Measurements from ENCODE around the gene BMPER.

BMPER gene

DNA sequence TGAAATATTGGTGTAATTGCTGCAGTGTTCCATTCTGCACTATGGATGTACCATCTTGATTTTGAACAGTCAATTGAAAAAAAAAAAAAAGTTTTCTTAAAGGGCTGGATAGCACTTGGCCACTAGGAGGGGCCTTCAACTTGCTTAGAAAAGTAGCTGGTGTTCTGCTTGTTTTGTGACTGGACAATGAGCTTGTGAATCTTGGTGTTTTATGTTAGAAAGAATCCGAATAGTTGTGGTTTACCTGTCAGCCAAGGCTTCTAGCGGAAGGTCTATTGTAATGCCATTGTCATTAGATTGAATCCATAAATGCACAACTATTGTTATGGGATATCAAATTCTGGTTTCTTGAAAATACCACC, 77.1 kb downstream of the BMPER start:
- H3K9ac ChIP-seq (ENCODE audit: low read length), result no peak overlapping the region
- no peaks in the 10 kb centered on the region for H3K27me3 ChIP-seq (ENCODE audit: control insufficient read depth, insufficient read depth, low read length)
- no peak overlapping the region for H3K4me3 ChIP-seq (ENCODE audit: low read length)
- no peaks in the 10 kb centered on the region for H3K36me3 ChIP-seq (ENCODE audit: control insufficient read depth, insufficient read depth, low read length)
- H3K9me3 ChIP-seq (ENCODE audit: control insufficient read depth, low read length), result no peaks in the 10 kb centered on the region
- peaks cover 5% of the 10 kb centered on the region for H3K4me1 ChIP-seq (ENCODE audit: control insufficient read depth, insufficient read depth, low read length)

DNA sequence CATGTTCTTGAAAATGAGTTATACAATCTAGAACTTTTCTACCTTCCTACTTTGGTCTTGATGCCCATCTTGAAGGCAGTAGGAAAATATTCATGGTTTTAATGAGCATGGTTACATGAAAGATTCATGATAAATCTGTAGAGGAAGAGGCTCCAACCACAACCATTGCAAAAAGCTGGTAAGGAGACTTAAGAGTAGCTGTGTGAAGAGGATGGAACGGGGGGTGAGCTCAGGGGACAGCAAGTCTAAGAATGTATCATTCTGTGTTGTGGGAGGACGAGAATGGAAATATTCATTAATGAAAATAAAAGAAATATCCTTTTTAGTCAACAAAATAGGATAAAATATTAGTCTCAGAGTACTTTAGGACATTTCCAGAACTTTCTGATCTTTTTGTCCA, 81.1 kb downstream of the BMPER start:
- Histone ChIP-seq H3K36me3 (ENCODE audit: control insufficient read depth, insufficient read depth, low read length) (no peaks in the 10 kb centered on the region), H3K4me3 (ENCODE audit: low read length) (no peak overlapping the region), H3K9me3 (ENCODE audit: control insufficient read depth, low read length) (no peaks in the 10 kb centered on the region), H3K4me1 (ENCODE audit: control insufficient read depth, insufficient read depth, low read length) (peaks cover 9% of the 10 kb centered on the region), H3K27me3 (ENCODE audit: control insufficient read depth, insufficient read depth, low read length) (no peaks in the 10 kb centered on the region), H3K9ac (ENCODE audit: low read length) (no peak overlapping the region)

DNA sequence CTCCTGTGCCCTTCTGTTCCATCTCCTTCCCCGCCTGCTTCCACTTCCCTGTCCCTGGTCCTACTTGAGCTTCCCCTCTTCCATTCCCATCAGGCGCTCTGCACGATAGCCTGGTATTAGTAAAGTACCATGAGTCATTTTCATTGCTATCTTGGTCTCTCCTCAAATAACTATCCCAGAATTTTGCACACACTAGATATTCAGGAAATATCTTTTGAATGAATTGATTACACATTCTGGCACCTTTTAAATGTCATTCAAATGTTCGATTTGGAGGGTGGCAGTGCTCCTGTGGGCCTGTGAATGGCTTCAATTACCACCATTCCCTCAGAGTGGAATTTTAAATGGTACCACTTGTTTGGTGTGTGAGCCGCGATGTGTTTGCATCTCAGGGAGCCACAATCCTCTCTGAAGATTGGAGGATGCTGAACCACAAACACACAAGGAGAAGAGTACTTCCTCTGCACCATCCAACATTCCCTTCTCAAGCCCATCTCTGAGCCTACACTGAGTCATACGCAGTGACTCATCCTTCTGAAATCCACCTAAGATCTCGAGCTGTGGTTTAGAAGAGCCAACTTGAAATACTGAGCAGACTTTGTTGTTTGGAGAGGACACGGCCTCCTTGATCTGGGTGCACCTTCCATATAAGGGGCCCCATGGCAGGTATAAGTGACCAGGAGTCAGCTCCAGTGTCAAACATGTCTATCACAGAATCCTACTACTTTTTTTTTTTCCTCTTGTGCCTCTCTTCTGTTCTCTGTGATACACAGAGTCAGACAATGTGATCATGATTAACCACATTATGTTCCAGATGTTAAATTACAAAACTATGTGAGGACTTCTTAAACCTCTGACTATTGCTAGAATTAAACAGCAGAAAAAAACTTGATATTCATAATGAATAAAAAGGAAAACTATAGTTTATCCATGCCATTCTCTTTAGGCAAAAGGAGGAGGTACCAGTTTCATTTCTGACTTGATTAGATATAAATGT, 81.9 kb downstream of the BMPER start:
- H3K9me3 ChIP-seq (ENCODE audit: control insufficient read depth, low read length), result no peaks in the 10 kb centered on the region
- no peaks in the 10 kb centered on the region for H3K27me3 ChIP-seq (ENCODE audit: control insufficient read depth, insufficient read depth, low read length)
- peaks cover 9% of the 10 kb centered on the region for H3K4me1 ChIP-seq (ENCODE audit: control insufficient read depth, insufficient read depth, low read length)
- H3K4me3 ChIP-seq (ENCODE audit: low read length), result no peak overlapping the region
- H3K9ac ChIP-seq (ENCODE audit: low read length), result no peak overlapping the region
- H3K36me3 ChIP-seq (ENCODE audit: control insufficient read depth, insufficient read depth, low read length), result no peaks in the 10 kb centered on the region

DNA sequence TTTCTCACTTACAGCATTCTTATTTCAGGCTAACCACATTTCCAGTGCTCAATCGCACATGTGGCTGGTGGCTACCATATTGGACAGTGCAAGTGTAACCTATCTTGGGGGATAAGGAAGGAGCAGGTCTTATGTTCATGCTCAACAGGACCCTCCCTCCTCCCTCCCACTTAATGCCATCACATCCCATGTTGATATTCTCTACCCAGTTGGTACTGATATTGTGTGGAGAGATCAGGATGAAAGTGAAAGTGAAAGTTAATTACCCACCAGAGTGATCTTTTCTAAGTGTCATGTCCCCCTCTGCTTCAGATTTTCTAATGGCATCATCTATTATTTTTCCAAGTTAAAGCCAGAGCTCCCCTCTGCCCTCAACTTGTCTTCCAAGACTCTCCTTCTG, 91.6 kb downstream of the BMPER start:
- no peaks in the 10 kb centered on the region for H3K27me3 ChIP-seq (ENCODE audit: control insufficient read depth, insufficient read depth, low read length)

DNA sequence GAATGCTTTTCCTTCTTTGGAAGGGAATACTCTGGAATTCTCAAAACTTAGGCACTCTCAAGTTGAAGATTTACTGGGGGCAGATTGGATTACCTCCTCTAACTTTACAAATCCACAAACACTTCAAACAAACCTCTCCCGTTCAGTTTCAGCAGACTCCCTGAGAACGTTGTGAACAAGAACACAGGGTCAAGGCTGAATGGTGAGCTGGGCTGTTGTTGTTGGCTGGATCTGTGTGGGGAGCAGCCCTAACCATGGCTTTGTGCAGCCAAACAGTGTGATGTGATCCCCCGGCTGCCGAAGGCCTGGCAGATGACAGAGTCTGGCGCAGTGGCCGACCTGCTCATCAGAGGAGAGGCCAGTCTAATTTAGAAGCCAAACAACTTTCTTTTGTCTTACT, 93.1 kb downstream of the BMPER start:
- no peaks in the 10 kb centered on the region for H3K9me3 ChIP-seq (ENCODE audit: control insufficient read depth, low read length)
- no peaks in the 10 kb centered on the region for H3K27me3 ChIP-seq (ENCODE audit: control insufficient read depth, insufficient read depth, low read length)
- H3K4me1 ChIP-seq (ENCODE audit: control insufficient read depth, insufficient read depth, low read length), result no peaks in the 10 kb centered on the region
- no peak overlapping the region for H3K4me3 ChIP-seq (ENCODE audit: low read length)
- H3K9ac ChIP-seq (ENCODE audit: low read length), result no peak overlapping the region
- no peaks in the 10 kb centered on the region for H3K36me3 ChIP-seq (ENCODE audit: control insufficient read depth, insufficient read depth, low read length)

More for the DNA sequence above, 91.6 kb downstream of the BMPER start:
- H3K36me3 ChIP-seq (ENCODE audit: control insufficient read depth, insufficient read depth, low read length), result no peaks in the 10 kb centered on the region
- no peaks in the 10 kb centered on the region for H3K9me3 ChIP-seq (ENCODE audit: control insufficient read depth, low read length)
- H3K4me1 ChIP-seq (ENCODE audit: control insufficient read depth, insufficient read depth, low read length), result no peaks in the 10 kb centered on the region
- H3K9ac ChIP-seq (ENCODE audit: low read length), result no peak overlapping the region
- no peak overlapping the region for H3K4me3 ChIP-seq (ENCODE audit: low read length)

DNA sequence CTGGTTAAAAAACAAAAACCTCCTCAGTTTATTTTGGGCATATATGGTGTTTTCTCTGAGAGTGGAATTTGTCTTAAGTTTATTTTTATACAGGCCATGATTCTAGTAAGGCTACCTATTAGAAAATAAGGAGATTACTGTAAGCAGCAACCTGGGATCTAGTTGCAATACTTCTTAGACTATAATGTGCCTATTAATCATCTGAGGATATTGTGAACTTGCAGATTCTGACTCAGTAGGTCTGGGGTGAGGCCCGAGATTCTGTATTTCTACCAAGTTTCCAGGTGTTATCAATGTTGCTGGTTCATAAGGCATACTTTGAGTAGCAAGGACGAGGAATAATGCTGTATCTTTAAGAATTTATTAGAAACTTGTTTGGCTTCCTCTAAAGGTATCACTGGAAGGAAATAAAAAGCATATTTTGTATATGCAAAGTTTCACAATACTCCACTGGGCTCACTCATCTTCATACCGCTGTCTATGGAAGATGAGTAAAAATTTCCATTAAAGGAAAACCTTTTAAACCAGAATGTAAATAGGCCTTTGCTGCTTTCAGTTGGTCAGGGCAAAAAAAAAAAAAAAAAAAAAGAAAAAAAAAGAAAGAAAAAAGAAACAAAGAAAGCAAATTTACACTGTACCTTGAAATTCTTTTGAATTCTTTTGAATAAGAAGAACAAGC, 105.8 kb downstream of the BMPER start:
- no peaks in the 10 kb centered on the region for H3K27me3 ChIP-seq (ENCODE audit: control insufficient read depth, insufficient read depth, low read length)
- H3K4me1 ChIP-seq (ENCODE audit: control insufficient read depth, insufficient read depth, low read length), result no peaks in the 10 kb centered on the region
- H3K9me3 ChIP-seq (ENCODE audit: control insufficient read depth, low read length), result no peaks in the 10 kb centered on the region
- no peak overlapping the region for H3K9ac ChIP-seq (ENCODE audit: low read length)
- no peak overlapping the region for H3K4me3 ChIP-seq (ENCODE audit: low read length)
- no peaks in the 10 kb centered on the region for H3K36me3 ChIP-seq (ENCODE audit: control insufficient read depth, insufficient read depth, low read length)

DNA sequence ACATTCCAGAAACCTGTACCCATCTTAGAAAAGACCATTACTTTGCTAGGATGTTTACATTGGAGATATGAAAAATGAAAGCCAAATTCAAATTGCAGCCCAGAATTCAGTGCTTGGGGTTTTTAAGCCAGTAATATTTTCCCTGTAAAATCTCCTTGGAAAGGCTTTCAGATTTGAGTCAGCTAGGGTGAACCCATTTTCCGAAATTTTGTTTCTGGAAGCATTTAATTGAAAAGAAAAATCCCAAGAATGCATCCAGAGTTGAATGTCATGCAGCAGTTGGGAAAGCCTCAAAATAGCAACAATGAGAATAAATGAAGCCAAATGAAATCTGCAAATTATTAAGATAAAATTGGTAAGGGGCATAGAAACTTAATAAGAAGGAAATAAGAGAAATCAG, 106.4 kb downstream of the BMPER start:
- Histone ChIP-seq H3K4me3 (ENCODE audit: low read length) (no peak overlapping the region), H3K9me3 (ENCODE audit: control insufficient read depth, low read length) (no peaks in the 10 kb centered on the region), H3K9ac (ENCODE audit: low read length) (no peak overlapping the region), H3K36me3 (ENCODE audit: control insufficient read depth, insufficient read depth, low read length) (no peaks in the 10 kb centered on the region), H3K27me3 (ENCODE audit: control insufficient read depth, insufficient read depth, low read length) (no peaks in the 10 kb centered on the region), H3K4me1 (ENCODE audit: control insufficient read depth, insufficient read depth, low read length) (no peaks in the 10 kb centered on the region)

DNA sequence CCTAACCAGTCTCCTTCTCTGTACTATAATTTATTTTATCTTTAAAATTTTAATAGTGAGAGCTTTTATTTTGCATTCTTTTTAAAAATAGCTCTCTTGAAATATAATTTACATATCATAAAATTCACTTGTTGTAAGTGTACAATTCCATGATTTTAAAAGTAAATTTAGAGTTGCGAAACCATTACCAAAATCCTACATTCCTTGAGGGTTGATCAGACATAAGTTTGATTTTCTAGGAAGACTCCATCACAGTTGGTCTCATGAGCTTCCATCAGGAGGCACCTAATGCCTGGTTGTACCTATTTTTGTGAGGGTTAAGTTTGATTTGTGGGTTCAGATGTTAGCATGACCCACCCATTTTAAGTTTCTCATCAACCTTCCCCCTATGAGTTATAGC, 108.1 kb downstream of the BMPER start:
- Histone ChIP-seq H3K27me3 (ENCODE audit: control insufficient read depth, insufficient read depth, low read length) (no peaks in the 10 kb centered on the region), H3K36me3 (ENCODE audit: control insufficient read depth, insufficient read depth, low read length) (no peaks in the 10 kb centered on the region), H3K4me3 (ENCODE audit: low read length) (no peak overlapping the region), H3K9me3 (ENCODE audit: control insufficient read depth, low read length) (no peaks in the 10 kb centered on the region), H3K4me1 (ENCODE audit: control insufficient read depth, insufficient read depth, low read length) (no peaks in the 10 kb centered on the region), H3K9ac (ENCODE audit: low read length) (no peak overlapping the region)

DNA sequence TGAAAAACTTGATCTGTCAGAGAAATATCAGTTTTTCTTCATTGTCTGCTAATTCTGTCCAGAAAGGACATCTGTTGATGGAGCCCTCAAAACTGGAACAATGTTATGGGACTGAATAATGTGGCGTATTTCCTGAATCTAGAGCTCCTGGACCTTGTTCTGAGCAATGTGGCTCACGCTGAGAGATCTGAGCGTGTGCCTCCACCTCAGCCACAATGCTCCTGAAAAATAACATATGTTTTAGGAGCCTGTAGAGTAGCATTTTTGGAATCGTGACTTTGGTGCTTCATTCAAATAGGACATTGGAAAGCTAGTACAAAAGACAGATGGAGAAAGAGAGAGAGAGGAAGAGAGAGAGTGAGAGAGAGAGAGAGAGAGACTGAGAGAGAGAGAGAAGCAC, 110.3 kb downstream of the BMPER start:
- Histone ChIP-seq H3K4me1 (ENCODE audit: control insufficient read depth, insufficient read depth, low read length) (no peaks in the 10 kb centered on the region), H3K9me3 (ENCODE audit: control insufficient read depth, low read length) (no peaks in the 10 kb centered on the region), H3K4me3 (ENCODE audit: low read length) (no peak overlapping the region), H3K27me3 (ENCODE audit: control insufficient read depth, insufficient read depth, low read length) (no peaks in the 10 kb centered on the region), H3K36me3 (ENCODE audit: control insufficient read depth, insufficient read depth, low read length) (no peaks in the 10 kb centered on the region), H3K9ac (ENCODE audit: low read length) (no peak overlapping the region)

DNA sequence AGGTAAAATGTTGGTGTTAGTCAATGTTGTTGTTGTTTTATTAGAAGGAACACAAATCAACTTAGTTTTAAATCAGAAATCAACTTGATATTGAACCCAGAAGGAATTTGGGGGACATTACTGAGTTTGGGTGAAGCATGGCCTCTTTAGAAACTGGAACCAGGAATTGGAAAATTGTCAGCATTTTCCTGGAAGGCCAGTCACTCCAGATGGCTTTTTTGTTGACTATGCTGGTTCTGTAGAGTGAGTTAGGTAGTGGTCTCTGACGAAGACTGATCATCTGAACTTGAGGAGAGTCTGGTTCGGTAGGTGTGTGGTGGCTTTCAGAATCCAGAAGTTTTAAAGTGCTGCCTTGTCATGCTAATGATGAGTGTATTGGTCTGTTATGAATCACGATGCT, 111.5 kb downstream of the BMPER start:
- H3K4me1 ChIP-seq (ENCODE audit: control insufficient read depth, insufficient read depth, low read length), result no peaks in the 10 kb centered on the region
- no peak overlapping the region for H3K4me3 ChIP-seq (ENCODE audit: low read length)
- no peak overlapping the region for H3K9ac ChIP-seq (ENCODE audit: low read length)
- H3K36me3 ChIP-seq (ENCODE audit: control insufficient read depth, insufficient read depth, low read length), result no peaks in the 10 kb centered on the region
- no peaks in the 10 kb centered on the region for H3K9me3 ChIP-seq (ENCODE audit: control insufficient read depth, low read length)
- H3K27me3 ChIP-seq (ENCODE audit: control insufficient read depth, insufficient read depth, low read length), result no peaks in the 10 kb centered on the region

DNA sequence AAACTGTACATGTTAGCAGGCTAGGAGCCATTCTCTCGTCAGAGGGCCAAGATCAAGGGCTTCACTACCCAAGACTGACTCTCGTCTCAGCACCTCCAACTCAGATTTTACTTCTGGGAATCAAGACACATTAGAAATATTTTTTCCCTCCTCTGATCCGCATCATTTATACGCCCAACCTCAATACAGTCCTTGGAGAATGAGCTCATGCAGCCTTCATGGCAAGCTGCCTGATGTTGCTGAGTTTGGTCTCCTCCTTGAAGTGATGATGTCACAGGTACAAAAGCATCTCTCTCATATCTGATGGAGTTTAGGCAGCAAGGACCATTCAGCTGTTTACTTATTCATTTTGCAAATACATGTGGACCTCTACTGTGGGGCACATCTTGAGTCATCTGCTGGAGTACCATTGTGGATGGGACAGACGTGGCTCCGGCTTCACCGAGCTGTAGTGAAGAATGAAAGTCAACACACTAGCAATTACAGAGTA, 114.0 kb downstream of the BMPER start:
- Histone ChIP-seq H3K27me3 (ENCODE audit: control insufficient read depth, insufficient read depth, low read length) (no peaks in the 10 kb centered on the region), H3K4me1 (ENCODE audit: control insufficient read depth, insufficient read depth, low read length) (no peaks in the 10 kb centered on the region), H3K4me3 (ENCODE audit: low read length) (no peak overlapping the region), H3K9ac (ENCODE audit: low read length) (no peak overlapping the region), H3K36me3 (ENCODE audit: control insufficient read depth, insufficient read depth, low read length) (no peaks in the 10 kb centered on the region), H3K9me3 (ENCODE audit: control insufficient read depth, low read length) (no peaks in the 10 kb centered on the region)

DNA sequence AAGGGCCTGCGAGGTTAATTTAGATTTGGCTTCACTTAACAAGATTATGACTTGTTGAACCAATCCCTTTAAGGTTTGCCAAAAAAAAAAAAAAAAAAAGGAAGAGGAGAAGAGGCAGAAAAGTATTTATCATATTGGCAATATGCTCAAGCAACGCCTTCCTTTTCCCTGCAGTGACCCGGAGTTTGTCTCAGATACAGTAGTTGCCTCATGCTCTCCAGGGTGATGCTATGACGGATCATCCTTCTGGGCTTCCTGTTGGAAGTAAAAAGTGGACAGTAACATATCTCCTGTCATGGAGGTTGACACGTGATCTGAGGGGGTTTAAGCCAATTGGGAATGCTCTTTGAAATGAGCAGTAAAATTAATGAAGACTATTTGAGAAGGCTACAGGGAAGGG, 117.3 kb downstream of the BMPER start:
- Histone ChIP-seq H3K36me3 (ENCODE audit: control insufficient read depth, insufficient read depth, low read length) (no peaks in the 10 kb centered on the region), H3K9ac (ENCODE audit: low read length) (no peak overlapping the region), H3K4me3 (ENCODE audit: low read length) (no peak overlapping the region), H3K9me3 (ENCODE audit: control insufficient read depth, low read length) (no peaks in the 10 kb centered on the region), H3K4me1 (ENCODE audit: control insufficient read depth, insufficient read depth, low read length) (no peaks in the 10 kb centered on the region), H3K27me3 (ENCODE audit: control insufficient read depth, insufficient read depth, low read length) (no peaks in the 10 kb centered on the region)
